Ectodermal cell (in vitro differentiated cells): ENCODE results near the gene AP5Z1.

Experiments
- H3K27ac ChIP-seq: 2 replicates; pipeline ENCODE4 v1.7.0; 2013; ENCODE audit warnings: mild to moderate bottlenecking, low read depth, low read length; ENCODE audit not compliant: insufficient read depth, poor library complexity, severe bottlenecking
- H3K27me3 ChIP-seq: 2 replicates; pipeline ENCODE4 v1.7.0; 2013; ENCODE audit warnings: mild to moderate bottlenecking, low read length; ENCODE audit not compliant: insufficient read depth, control insufficient read depth, poor library complexity, severe bottlenecking
- H3K36me3 ChIP-seq: one replicate; pipeline ENCODE4 v1.7.0; 2013; ENCODE audit warnings: low read length; ENCODE audit not compliant: control insufficient read depth, insufficient read depth
- H3K4me1 ChIP-seq: one replicate; pipeline ENCODE4 v1.7.0; 2013; ENCODE audit warnings: low read length; ENCODE audit not compliant: control insufficient read depth, insufficient read depth
- H3K4me3 ChIP-seq: 2 replicates; pipeline ENCODE4 v1.7.0; 2013; ENCODE audit warnings: low read depth, low read length, control low read depth; ENCODE audit not compliant: insufficient read depth
- H3K9me3 ChIP-seq: 2 replicates; pipeline ENCODE4 v1.7.0; 2013; ENCODE audit warnings: mild to moderate bottlenecking, low read length, moderate library complexity; ENCODE audit not compliant: control insufficient read depth
- WGBS, 2 experiments: methylation state at CpG; one replicate each; pipeline ENCODE4 v1.1.7; 2013; ENCODE audit warnings: missing lambda C conversion rate in 2 of 2; 5-methylcytosine and 5-hydroxymethylcytosine counted together

AP5Z1 gene

DNA sequence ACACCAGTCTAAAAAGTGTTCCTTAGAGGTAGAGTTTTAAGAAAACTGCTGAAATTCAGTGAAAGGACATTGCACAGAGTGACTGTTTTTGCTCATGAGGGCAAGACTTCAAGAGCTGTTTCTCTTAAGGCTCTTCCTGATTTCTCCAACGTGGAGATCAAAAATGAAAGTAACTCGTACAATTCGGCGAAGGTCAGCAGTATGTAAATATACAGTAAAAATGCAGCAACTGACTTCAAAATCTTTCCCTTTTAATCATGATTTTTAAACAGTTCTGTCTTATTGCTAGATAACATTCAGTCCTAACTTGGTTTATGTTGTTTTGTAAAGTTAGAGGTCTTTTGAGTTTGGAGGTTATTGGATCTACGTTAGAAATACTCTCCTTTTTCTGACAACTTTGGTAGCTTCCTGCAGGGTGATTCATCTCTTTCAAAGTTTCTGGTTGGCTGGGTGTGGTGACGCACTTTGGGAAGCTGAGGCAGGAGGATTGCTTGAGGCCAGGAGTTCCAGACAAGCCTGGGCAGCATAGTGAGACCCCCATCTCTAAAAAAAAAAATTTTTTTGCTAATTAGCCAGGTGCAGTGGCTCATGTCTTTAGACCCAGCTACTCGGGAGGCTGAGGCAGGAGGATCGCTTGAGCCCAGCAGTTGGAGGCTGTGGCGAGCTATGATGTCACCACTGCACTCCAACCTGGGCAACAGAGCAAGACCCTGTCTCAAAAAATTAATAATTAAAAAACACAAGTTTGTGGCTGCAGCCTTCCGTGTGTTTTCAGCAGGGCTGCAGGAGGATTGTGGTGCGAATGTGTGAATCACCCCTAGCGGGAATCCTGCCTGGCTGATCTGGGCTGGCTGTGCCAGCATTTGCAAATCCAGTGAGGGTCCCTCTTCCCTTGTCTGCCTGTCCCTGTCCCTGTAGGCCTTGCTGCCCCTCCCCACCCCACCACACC is 29.2 kb upstream of the AP5Z1 start:
- Histone ChIP-seq H3K4me1 (peaks cover 13% of the 10 kb centered on the region), H3K27me3 (no peaks in the 10 kb centered on the region), H3K9me3 (no peaks in the 10 kb centered on the region), H3K27ac (no peak overlapping the region), H3K4me3 (no peak overlapping the region), H3K36me3 (peaks cover 20% of the 10 kb centered on the region)
- 93 to 94% methylated on average over 12 of the region's 12 CpGs for WGBS, 2 experiments

DNA sequence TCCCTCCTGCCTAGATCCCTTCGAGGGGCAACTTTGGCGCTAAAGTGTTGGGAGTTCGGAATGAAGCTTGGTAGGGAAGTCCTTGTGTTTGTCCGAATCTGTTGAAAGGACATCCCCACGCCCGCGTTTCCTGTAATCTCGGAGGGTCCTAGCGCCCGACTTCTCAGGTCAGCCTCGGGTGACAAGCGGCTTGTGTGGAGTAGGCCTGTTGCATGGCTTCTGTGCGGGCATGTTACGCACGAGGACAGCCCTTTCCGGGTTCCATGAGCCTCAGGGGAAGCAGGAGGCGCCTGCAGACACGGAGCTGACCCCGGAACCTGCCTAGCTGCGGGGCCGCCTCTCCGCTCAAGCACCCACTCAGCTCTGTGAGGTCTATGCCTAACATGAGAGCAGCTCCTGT is 28.4 kb upstream of the AP5Z1 start:
- Histone ChIP-seq H3K36me3 (peaks cover 20% of the 10 kb centered on the region), H3K27me3 (no peaks in the 10 kb centered on the region), H3K9me3 (no peaks in the 10 kb centered on the region), H3K27ac (no peak overlapping the region), H3K4me3 (no peak overlapping the region), H3K4me1 (peaks cover 13% of the 10 kb centered on the region)
- 92 to 93% methylated on average over 22 of the region's 22 CpGs for WGBS, 2 experiments

DNA sequence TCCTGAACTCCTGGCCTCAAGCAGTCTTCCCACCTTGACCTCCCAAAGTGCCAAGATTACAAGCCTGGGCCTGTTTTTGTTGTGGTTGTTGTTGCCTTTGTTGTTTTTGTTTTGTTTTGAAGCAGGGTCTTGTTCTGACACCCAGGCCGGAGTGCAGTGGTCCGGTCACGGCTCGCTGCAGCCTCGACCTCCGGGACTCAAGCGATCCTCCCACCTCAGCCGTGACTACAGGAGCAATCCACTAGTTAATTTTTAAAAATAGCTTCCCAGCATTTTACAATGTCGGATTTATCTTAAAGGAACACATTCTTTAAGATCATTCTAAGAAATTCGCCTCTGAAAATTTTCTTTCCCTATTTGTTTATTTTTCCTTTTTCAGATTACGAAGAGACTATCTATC is 27.7 kb upstream of the AP5Z1 start:
- H3K27ac ChIP-seq = no peak overlapping the region
- no peaks in the 10 kb centered on the region for H3K9me3 ChIP-seq
- no peak overlapping the region for H3K4me3 ChIP-seq
- 93 to 95% methylated on average over 11 of the region's 11 CpGs for WGBS, 2 experiments
- no peaks in the 10 kb centered on the region for H3K27me3 ChIP-seq
- H3K36me3 ChIP-seq = peaks cover 12% of the 10 kb centered on the region
- peaks cover 13% of the 10 kb centered on the region for H3K4me1 ChIP-seq

DNA sequence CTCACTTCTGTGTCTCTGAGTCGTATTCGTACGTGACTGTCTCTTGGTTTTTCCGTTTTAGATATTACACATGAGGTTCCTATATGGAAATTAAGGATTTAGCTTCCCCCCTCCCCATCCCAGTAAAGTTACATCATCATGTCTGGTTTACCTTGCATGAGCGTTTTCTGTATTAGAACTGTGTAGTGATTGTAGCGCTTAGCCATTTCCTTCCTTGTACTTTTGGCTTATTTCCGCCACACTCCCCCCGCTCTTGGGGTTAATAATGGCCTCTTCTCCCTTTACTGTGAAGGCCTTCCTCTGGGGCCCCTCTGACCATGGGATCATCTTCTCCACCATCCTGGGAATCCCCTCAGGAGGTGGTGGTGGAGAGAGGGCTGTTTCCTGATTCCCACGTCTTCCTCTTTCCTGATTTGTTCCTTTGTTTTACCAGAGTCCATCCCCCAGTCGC is 27.2 kb upstream of the AP5Z1 start:
- no peak overlapping the region for H3K4me3 ChIP-seq
- peaks cover 9% of the 10 kb centered on the region for H3K36me3 ChIP-seq
- H3K4me1 ChIP-seq = peaks cover 13% of the 10 kb centered on the region
- WGBS, 2 experiments = 91 to 93% methylated on average over 9 to 10 of the region's 10 CpGs
- H3K27ac ChIP-seq = no peak overlapping the region
- no peaks in the 10 kb centered on the region for H3K27me3 ChIP-seq
- H3K9me3 ChIP-seq = no peaks in the 10 kb centered on the region

DNA sequence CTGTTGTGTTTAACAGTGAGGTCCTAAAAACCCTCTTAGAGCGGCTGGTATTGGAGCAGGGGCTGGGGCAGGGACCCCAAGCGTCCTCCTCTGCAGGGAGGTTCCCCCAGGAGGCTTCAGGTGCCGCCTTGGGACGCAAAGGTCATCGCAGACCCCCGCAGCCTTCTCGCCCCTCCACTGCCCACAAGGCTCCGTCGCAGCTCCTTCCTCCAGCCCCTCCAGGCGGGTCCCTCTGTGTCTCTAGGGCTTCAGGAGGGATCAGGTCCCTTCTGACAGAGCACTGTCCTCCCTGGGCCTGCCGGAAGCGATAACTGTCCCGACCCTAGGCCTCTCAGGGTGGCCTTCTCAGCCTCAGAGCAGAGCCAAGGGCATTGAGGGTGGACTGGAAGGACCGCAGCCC is 26.1 kb upstream of the AP5Z1 start:
- Histone ChIP-seq H3K36me3 (peaks cover 11% of the 10 kb centered on the region), H3K4me1 (peaks cover 7% of the 10 kb centered on the region), H3K9me3 (no peaks in the 10 kb centered on the region), H3K27ac (no peak overlapping the region), H3K4me3 (no peak overlapping the region), H3K27me3 (no peaks in the 10 kb centered on the region)
- 92 to 94% methylated on average over 14 of the region's 14 CpGs for WGBS, 2 experiments

DNA sequence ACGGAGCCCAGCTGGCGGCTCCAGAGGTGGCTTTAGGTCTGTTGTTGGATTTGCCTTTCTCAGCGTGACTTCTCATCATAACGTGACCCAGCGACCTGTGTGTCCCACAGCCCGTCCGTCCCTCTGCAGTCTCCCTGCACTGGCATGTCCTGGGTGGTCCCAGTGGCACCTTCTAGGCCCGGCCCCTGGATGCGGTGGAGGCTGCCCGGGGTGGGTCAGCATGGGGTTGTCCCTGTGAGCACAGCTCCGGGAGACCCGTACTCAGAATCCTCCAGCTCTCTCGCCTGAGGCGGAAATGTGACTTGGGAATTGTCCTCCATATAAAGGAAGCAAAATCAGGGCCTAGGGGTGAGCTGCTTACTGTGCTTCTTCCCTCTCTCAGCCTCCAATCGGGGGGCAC is 25.6 kb upstream of the AP5Z1 start:
- H3K27me3 ChIP-seq = no peaks in the 10 kb centered on the region
- peaks cover 5% of the 10 kb centered on the region for H3K4me1 ChIP-seq
- H3K9me3 ChIP-seq = no peaks in the 10 kb centered on the region
- no peak overlapping the region for H3K4me3 ChIP-seq
- H3K27ac ChIP-seq = no peak overlapping the region
- peaks cover 15% of the 10 kb centered on the region for H3K36me3 ChIP-seq
- WGBS, 2 experiments = 92 to 94% methylated on average over 15 of the region's 15 CpGs

DNA sequence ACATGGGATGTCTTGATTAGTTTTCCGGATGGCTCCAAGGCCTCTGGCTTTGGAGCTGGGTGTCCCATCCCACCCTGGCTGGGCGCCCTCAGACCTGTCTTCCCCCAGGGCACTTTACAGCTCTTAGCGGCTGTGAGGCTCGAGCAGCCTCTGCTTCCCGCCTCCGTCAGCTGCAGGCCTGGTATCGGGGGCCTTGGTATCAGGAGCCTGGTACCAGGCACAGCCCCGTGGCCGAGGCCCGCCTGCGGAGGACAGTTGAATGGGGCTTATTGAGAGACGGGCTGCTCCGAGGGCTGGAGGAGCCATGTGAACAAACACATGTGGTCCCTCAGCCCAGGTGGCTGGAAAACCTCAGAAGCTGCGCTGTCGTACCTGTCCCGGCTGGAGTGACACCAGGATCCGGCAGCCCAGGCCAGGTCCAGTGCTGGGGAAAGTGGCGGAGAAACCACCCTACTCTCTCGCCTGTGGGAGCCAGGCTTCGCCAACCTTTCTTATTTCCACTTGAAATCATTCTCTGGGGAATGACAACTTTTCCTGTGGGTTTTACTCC is 23.9 kb upstream of the AP5Z1 start:
- Histone ChIP-seq H3K4me3 (no peak overlapping the region), H3K4me1 (peaks cover 5% of the 10 kb centered on the region), H3K27me3 (no peaks in the 10 kb centered on the region), H3K27ac (no peak overlapping the region), H3K36me3 (peaks cover 26% of the 10 kb centered on the region), H3K9me3 (no peaks in the 10 kb centered on the region)
- 95 to 96% methylated on average over 20 of the region's 20 CpGs for WGBS, 2 experiments

DNA sequence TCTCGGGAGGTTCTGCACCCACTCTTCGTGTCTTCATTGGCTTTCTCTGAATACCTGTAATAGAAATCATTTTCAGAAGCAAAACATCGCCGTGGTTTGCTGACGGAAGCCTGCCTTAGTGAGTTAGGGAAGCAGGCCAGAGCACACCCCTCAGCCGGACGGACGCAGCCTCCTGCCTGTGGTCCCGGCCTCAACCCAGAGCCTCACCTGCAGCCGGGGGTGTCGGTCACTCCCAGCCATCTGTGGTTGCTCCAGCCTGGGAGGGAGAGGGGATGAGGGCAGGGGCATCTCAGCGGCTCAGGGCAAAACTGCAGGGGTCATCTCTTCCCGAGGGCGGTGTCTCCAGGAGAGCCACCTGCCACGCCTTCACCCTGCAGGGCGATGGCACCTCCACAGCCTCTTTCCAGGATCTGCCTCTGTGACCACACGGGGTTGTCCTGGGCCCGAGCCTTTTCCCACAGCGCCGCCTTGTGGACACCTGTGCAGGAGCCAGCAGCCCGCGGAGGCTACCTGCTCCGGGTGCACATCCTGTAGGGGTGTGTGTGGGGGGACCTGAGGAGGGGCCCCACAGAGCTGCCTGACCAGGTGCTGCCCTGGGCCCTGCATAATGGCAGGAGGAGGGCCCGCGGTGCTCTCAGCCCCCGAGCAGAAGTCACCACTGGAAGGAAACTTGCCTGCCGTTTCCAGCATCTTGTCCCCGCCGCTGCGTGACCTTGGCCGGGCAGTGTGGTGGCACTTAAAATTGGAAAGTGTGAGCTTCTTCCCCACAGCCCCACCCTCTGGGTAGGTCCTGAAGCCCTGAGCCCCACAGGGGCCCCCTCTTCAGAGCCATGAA is 21.6 kb upstream of the AP5Z1 start:
- 58 to 59% methylated on average over 31 of the region's 31 CpGs for WGBS, 2 experiments
- H3K27me3 ChIP-seq = no peaks in the 10 kb centered on the region
- H3K4me1 ChIP-seq = no peaks in the 10 kb centered on the region
- H3K27ac ChIP-seq = no peak overlapping the region
- H3K36me3 ChIP-seq = peaks cover 24% of the 10 kb centered on the region
- no peaks in the 10 kb centered on the region for H3K9me3 ChIP-seq
- H3K4me3 ChIP-seq = no peak overlapping the region

DNA sequence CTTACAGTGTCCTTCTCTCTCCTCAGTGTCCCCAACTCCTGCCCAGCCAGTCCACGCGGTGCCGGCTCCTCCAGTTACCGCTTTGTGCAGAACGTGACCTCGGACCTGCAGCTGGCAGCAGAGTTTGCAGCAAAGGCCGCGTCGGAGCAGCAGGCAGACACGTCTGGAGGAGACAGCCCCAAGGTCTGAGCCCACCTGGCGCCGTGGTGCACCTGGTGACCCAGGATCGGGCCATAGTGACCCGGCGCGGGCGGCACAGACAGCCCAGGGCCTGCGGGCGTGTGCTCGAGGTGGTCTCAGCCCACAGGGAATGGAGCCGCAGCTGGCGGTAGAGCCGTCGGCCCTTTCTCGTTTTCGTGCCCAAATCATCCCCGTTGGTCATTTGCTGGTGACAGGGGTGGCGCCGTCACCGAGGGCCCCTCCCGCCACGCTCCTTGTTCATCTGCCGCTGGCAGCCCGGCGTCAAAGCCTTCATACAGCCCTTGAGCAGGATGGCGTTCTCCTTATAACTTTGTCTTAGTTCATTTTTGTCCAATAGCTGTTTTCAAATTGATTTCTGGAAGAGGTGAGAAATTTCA is 20.9 kb upstream of the AP5Z1 start:
- Histone ChIP-seq H3K36me3 (peaks cover 24% of the 10 kb centered on the region), H3K27me3 (no peaks in the 10 kb centered on the region), H3K4me3 (no peak overlapping the region), H3K9me3 (no peaks in the 10 kb centered on the region), H3K4me1 (no peaks in the 10 kb centered on the region), H3K27ac (no peak overlapping the region)
- 95 to 96% methylated on average over 36 of the region's 36 CpGs for WGBS, 2 experiments
